Endometrial microvascular endothelial cells (primary cell): ENCODE measurements around the gene CKMT2. TPM values are rescaled to one million over a fixed set of nuclear protein-coding genes. Genes with fewer than 3 reads are reported as not detected.

Experiments
- in situ Hi-C: cut with HindIII; loops from 2 replicates; pipeline ENCODE4 v1.10.0; 2017; ENCODE audit warnings: low sequenced_read_pairs, low pct_unique_long_range_greater_than_20kb; ENCODE audit errors: inconsistent ontology term
- total RNA-seq: library from RNA; depleted of rRNA; stranded (reverse); fragments of >200 nt; gene quantifications from one replicate; pipeline ENCODE4 v1.2.3, GENCODE V29; 2015; ENCODE audit errors: inconsistent ontology term

The CKMT2 gene
- total RNA-seq, 1 donor from 2014 or later, result not detected

DNA sequence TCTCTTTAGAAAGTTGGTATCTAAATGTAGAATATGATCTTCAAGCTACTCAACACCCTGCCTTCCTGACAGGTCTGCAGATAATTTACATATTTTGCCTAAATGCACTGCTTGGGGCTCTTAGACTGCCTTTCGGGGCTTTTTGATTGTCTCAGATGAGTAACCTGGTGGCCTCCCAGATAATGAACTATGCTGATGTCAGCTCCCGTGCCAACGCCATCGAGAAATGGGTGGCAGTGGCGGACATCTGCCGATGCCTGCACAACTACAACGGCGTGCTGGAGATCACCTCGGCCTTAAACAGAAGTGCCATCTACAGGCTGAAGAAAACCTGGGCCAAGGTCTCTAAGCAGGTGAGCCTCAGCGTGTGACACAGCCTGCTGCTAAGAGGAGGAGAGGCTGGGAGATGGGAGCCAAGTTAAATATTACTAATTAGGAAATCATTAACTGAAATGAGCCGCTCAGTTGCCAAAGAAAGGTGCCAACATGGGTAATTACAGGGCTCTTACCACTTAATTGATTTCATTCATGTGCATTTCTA is 20.8 kb upstream of the CKMT2 start:
- in situ Hi-C loops, result no loop called here

GRCh38 chr5:81213070-81213469 is 20.1 kb upstream of the CKMT2 start:
- in situ Hi-C loops, result no loop called here

GRCh38 chr5:81214848-81215247 is 18.3 kb upstream of the CKMT2 start:
- in situ Hi-C loops, result no loop called here

- in situ Hi-C loops, result no loop called here
Measured at GRCh38 chr5:81216152-81216551, 17.0 kb upstream of the CKMT2 start.

DNA sequence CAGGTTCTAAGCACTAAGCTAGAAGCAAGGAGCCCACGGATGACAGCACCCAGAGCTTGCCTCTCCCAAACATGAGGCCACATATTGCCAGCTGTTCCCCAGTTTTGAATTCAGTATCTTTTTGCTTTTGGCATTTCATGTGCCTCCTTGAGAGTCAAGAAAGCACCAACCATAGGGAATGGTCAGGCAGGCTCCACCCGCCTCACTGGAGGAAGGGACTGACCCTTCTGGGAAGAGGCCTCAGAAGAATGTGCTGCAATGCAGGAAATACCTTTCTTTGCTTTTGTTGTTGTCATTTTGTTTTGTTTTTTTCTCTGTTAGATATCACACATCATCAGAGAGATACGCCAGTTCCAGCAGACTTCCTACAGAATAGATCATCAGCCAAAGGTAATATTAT is 13.7 kb upstream of the CKMT2 start:
- in situ Hi-C loops, result no loop called here

DNA sequence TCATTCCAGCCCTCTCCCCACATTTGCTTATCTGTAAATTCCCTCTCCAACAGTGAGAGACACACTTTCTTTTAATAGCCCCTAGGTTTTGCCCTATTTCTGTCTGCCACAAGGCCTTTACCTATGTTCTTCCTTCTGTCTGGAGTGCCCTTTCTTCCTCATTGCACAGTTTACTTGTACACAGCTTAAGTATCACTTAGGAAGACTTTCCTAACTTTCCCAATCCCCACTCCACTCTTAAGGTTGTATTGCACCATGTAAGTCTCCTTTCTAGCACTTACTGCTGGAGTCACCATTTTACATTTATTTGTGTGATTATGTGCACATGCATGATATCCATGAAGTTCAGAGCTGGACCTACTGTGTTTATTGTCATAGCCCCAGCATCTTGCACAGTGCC is 10.8 kb upstream of the CKMT2 start:
- in situ Hi-C loops, result no loop called here

GRCh38 chr5:81225463-81225862 is 7.7 kb upstream of the CKMT2 start:
- in situ Hi-C loops, result no loop called here

DNA sequence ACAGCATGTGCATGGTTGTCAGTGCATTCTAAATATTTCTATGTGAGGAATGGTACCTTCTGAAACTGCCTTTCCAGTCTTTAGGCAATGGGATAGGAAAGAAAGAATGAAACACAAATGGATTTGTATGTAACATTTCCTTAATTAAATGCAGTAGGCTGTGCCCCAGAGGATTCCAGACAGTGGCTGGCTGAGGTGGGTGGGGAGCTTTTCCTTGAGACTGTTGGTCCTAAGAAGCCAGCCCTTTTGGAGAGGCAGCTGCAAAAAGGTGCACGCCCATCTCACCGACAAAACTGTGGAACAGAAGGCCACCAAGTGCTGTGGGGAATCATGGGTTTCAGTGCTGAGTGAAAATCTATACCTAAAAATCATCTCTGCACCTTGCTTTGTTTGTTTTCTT is 6.8 kb upstream of the CKMT2 start:
- in situ Hi-C loops, result no loop called here

GRCh38 chr5:81226949-81227348 is 6.2 kb upstream of the CKMT2 start:
- in situ Hi-C loops, result no loop called here

DNA sequence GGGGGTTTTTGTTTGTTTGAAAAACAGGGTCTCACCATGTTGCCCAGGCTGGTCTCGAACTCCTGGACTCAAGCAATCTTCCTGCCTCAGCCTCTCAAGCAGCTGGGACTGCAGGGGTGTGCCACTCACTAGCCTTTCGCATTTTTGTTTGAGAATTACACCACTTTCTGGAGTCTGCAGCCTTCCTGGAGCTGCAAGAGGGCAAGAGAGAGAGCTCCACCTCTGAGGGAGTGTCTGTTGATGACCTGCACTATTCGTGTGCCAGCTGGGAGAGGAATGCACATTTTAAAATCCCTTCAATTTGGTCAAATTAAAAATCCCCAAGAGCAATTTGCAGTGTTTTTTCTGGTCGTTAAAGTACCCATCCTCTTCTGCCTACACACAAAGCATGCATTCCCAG is 5.0 kb upstream of the CKMT2 start:
- in situ Hi-C loops, result no loop called here

GRCh38 chr5:81230416-81230815 is 2.7 kb upstream of the CKMT2 start:
- in situ Hi-C loops, result no loop called here

DNA sequence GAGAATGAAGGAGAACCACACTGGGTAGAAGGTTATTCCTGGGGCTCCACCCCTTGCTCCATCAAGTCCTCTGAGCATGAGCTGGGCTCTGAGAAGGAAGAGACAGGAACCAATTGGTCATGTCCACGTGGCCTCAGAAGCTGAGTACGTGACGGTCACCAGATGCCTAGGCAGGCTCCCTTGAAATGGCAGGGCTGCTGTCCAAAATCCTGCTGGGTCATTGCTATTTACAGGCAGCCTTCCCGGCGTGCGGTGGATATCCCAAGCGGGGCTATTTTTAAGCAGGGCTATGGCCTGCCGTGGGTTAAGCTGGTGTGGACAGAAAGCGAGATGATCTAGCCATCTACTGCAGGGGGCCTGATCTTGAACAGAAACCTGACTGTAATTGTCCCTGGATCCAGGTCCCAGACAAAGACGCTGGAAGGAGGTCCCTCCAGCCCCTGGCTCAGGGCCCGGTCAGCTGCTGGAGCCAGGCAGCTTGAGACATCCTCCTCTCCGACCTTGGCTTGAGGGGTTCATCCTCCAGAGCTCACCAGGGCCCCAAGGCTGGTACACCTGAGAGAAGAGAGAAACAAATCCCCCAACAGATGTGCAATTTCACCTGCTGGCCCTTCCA is 550 bp upstream of the CKMT2 start:
- in situ Hi-C loops, result no loop called here

- in situ Hi-C loops, result no loop called here
Measured at GRCh38 chr5:81234299-81234698, 1.2 kb downstream of the CKMT2 start.

DNA sequence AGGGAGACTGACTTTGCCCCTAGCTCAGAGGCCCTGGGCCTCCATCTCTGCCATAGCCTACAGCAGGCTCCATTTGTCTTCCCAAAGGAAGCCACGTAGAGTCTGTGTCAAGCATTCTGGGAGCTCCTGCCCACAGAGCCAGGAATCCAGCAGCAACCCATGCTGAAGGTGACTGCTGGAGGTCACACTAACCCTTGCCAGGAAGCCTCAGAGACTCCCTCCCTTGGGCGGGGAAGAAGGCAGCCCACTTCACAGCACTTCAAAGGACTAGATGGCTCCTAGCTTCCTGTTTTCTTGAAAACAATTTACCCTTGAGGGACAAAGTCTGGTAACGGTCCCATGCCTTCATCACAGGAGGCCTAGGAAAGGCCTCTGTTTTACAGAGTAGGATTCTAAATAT is 1.7 kb downstream of the CKMT2 start:
- in situ Hi-C loops, result no loop called here

GRCh38 chr5:81235287-81236072 is 2.4 kb downstream of the CKMT2 start:
- in situ Hi-C loops, result no loop called here

DNA sequence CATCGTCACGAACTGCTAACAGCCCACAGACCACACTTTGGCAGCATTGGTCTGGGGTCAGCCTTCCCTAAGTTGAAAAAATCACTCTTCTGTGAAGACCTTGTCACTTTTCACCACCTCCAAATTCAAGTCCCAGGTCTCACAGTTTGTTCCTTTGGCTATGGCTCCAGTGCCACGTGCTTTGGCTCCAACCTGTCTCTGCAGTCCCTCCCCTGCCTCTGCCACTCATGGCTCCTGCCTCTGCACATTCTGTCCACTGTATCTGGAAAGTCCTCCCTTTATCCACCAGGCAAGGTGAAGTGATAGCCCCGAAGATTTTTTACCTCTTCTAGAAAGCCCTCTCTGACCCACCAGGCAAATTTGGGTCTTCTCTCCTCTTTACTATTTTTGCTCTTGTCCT is 5.3 kb downstream of the CKMT2 start:
- in situ Hi-C loops, result no loop called here

DNA sequence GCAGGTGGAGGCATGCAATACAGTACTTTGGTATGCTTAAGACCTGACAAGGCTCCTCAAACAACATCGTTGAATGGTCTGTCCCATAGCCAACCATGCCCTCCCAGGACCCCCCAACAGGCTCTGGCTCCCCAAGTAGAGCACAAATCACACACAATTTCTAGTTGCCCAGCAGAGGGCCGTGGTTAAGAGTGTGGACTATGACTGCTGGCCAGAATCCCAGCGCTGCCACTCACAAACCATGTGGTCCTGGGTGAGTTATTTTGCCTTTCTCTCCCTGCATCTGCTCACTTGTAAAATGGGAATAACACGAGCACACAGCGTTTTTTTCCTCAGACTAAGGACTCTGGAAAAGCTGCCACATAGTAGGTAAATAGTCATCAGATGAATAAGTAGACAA is 6.5 kb downstream of the CKMT2 start:
- in situ Hi-C loops, result no loop called here

GRCh38 chr5:81241001-81241400 is 7.9 kb downstream of the CKMT2 start:
- in situ Hi-C loops, result no loop called here

DNA sequence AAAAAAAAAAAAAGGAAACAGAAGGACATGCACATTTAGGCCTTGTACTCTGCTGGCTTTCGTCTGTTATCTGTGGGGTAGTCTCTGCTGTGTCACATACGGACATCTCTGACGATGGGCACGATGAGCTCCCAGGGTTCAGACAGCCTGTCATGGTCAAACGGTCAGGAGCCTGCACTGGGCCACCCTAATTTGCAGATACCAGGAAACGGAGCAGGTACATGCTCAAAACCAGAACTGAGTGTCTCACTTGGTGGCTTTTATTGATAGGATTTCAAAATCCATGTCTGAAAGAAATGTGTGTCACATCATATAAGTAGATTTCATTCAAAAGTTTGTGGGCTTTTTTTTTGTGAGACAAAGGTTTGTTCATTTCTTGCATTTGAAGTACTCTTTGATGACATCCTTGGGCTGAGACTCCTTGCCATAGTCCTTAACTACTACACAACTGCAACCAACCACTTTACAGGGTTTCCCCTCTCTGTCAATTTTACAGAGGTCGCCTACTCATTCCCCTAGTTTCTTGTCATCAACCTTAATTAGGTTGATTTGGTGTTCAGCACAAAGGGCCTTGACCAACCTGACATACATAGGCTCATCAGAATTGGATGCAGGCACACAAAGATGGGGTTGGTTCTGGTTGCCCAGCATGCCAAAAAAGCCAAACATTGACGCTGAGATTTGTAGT is 9.0 kb downstream of the CKMT2 start:
- in situ Hi-C loops, result no loop called here

GRCh38 chr5:81242906-81243436 is 9.8 kb downstream of the CKMT2 start:
- in situ Hi-C loops, result no loop called here
